Measurements from ENCODE around the gene C1QB.

GRCh38 chr1:22665752-22666151 is 12.7 kb downstream of the C1QB start:
- TF ChIP-seq CTCF (IDR thresholded peaks at IDR 0.05) (peak in 1 of 4 donors; percentile 11), POLR2A (IDR thresholded peaks at IDR 0.05) (no peak)

All from right lobe of liver (tissue), 4 donors.